ENCODE measurements around the gene MYO9B.
"Not testable (repeated sequence)": the region's sequence is repeated elsewhere in the genome, so short reads cannot be mapped to it uniquely, and the experiment has no call there.

Gene MYO9B

GRCh38 chr19:17121736-17122293, 46.2 kb downstream of the MYO9B start:
- DNase-seq, result no peak

GRCh38 chr19:17123041-17123440, 47.5 kb downstream of the MYO9B start:
- DNase-seq, result no peak

GRCh38 chr19:17124025-17124424, 48.4 kb downstream of the MYO9B start:
- no peak for DNase-seq

- DNase-seq, result no peak
Measured at GRCh38 chr19:17125062-17125727, 49.6 kb downstream of the MYO9B start.

- peak; percentile 72 for DNase-seq
Measured at GRCh38 chr19:17125728-17126677, 50.4 kb downstream of the MYO9B start.

- no peak for DNase-seq
Measured at GRCh38 chr19:17127671-17128070, 52.1 kb downstream of the MYO9B start.

GRCh38 chr19:17128403-17128802, 52.8 kb downstream of the MYO9B start:
- DNase-seq, result no peak

- no peak for DNase-seq
Measured at GRCh38 chr19:17128820-17129219, 53.2 kb downstream of the MYO9B start.

- no peak for DNase-seq
Measured at GRCh38 chr19:17129377-17129776, 53.8 kb downstream of the MYO9B start.

- DNase-seq, result peak; percentile 46
Measured at GRCh38 chr19:17135001-17135853, 59.6 kb downstream of the MYO9B start.

- DNase-seq, result no peak
Measured at GRCh38 chr19:17136021-17136420, 60.4 kb downstream of the MYO9B start.

- DNase-seq, result no peak
Measured at GRCh38 chr19:17136617-17137016, 61.0 kb downstream of the MYO9B start.

- no peak for DNase-seq
Measured at GRCh38 chr19:17137417-17137816, 61.8 kb downstream of the MYO9B start.

GRCh38 chr19:17138052-17138846, 62.7 kb downstream of the MYO9B start:
- DNase-seq, result not testable (repeated sequence)

GRCh38 chr19:17138937-17139598, 63.5 kb downstream of the MYO9B start:
- DNase-seq, result no peak

- DNase-seq, result not testable (repeated sequence)
Measured at GRCh38 chr19:17144771-17145170, 69.2 kb downstream of the MYO9B start.

GRCh38 chr19:17145546-17146497, 70.2 kb downstream of the MYO9B start:
- DNase-seq, result no peak

- DNase-seq, result no peak
Measured at GRCh38 chr19:17148130-17148529, 72.6 kb downstream of the MYO9B start.

- no peak for DNase-seq
Measured at GRCh38 chr19:17149393-17150135, 74.0 kb downstream of the MYO9B start.

Data from stimulated activated CD8-positive, alpha-beta memory T cell treated with anti-CD3 and anti-CD28 coated beads, Interleukin-4, amount 100 ng/mL, for 48 hours (primary cell).